GM19239 (cell line): ENCODE results near the gene PDE9A.

Source experiments
- DNase-seq: peaks from one replicate; pipeline ENCODE4 v3.0.0; 2011; ENCODE audit warnings: low spot score; ENCODE audit not compliant: insufficient read length
- FAIRE-seq: peaks from 2 replicates; lab custom pipeline; 2011; peaks lifted over from hg19 to GRCh38; lab: Jason Lieb, UNC

Gene PDE9A

GRCh38 chr21:42731264-42732032 is 78.0 kb downstream of the PDE9A start:
- FAIRE-seq (no peak), DNase-seq (no peak)

DNA sequence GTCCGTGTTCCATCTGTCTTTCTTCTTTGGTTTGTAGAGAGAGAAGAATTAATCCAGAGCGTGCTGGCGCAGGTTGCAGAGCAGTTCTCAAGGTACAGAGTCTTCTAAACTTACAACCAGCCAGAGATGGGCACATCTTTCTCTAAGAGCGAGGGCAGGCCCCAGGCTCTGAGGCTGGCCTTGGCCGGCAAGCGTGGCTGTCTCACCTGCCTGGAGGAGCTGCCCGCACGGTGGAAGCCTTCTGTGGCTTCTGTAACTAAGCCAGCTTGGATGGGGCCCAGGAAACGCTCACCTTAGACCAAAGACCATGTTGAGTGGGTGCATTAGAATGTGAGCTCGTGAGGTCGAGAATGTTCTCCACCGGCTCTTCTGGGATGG is 78.6 kb downstream of the PDE9A start:
- no peak for DNase-seq
- no peak for FAIRE-seq

DNA sequence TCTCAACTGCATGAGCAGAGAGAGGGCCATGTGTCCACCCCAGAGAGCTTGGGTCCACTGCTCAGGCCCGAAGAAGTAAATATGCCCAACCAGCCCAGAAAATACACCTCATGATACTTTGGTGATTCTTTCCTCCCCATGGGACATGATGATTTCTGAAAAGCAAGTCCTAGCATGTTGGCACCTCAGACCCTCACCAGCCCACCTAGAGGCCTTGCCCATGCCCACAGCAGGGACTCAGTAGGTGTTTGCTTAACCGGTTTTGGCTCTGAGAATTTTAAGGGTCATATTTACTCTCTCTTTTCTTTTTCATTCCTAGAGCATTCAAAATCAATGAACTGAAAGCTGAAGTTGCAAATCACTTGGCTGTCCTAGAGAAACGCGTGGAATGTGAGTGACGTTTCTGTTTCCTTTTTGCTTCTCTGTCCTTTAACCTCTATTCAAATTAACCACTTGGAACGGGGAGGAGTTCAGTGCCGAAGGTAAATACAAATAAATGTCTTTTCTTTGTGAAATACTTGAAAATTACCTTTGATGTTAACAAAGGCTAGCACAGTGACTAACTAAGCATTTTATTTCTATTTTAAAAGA is 79.7 kb downstream of the PDE9A start:
- FAIRE-seq, result no peak
- DNase-seq, result no peak

- no peak for DNase-seq
- FAIRE-seq, result no peak
These were observed 80.5 kb downstream of the PDE9A start for GRCh38 chr21:42733874-42734273.

DNA sequence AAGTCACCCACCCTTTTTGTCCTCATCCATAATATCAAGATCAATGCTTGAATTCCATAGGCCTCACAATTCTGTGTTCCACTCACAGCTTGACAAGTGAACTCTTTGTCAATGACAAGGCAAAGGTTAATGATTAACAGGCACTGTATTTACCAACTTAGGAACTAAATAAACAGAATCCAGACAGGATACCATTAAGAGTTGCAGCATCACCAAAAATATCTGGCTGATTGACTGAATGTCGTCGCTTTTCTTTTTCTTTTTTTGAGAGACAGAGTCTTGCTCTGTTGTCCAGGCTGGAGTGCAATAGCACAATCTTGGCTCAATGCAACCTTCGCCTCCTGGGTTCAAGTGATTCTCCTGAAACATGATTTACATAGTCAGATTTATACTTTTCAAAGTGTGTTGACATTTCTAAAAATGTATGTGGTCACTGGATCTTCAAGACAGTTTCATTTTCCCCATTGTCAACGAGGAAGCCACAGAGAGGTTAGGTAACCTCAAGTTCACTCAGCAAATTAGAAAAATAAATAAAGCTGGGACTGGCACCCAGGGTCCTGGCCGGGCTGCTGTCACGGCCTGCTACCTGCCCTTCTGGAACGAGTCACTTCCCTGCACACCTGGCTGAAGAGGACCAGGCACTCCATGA is 81.0 kb downstream of the PDE9A start:
- DNase-seq (no peak), FAIRE-seq (no peak)

DNA sequence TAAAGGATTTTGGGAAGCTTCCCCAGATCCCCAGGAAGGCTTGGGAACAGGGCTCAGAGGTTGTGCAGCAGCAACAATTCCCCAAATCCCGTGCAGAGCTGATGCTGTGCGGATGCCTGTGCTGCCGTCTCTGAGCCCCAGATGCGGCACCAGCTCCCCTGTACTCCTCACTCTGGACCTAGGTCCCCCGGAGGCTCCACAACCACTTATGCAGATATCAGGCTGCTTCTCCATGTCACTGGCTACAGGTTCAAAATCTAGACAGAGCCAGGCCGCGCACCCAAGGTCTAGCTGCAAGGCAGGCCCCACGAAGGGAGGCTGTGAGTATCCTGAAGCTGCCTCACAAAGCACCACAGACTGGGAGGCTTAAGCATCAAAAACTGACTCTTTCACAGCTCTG is 81.6 kb downstream of the PDE9A start:
- FAIRE-seq, result no peak
- no peak for DNase-seq

DNA sequence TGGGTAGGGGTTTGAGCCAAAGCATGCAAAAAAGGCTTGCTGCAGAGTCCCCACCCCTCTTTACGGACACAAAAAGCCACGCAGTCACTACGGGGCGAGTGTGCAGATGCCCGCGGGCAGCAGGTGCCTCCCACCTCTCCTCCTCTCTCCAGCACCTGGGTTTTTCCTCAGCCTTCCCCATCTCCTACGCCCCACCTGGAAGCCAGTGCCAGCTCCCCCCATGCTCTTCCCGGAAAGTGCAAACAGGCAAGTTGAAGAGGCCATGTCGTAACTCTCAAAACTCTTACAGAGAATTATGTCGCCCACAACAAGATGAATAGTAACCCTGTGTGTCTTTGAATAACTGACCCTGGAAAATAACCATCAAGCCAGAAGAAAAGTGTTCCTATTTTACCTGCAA is 82.5 kb downstream of the PDE9A start:
- no peak for DNase-seq
- no peak for FAIRE-seq

DNA sequence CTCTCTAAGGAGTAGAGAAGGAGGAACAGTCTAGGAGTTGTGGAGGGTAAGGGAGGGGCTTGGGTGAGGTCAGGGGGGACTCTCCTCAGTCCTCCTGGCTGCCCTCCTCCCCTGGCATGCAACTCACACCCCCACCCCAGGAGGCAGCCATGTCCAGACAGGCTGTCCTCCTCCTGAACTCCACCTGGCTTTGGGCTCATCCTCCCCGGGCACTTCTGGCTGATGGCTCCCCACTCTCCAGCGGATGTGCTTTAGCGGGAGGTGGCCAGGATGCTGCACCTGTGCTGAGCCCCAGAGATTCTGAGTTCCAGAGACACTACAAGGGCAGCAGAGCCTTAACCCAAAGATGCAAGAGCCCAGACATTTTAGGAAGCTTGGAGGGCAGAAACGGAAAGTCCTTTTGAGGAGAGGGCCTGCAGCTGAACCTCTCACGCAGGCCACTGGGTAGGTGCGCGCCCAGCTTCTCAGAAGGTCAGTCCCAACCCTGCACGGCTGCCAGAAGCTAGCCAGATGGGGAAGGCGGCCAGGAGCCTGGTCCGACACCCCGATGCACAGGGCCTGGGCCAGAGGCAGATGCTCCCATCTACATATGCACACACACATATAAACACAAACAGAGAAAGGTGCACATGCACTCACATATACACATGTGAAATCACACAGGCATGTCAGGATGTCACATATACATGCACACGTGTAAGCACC is 83.4 kb downstream of the PDE9A start:
- DNase-seq (no peak), FAIRE-seq (no peak)

DNA sequence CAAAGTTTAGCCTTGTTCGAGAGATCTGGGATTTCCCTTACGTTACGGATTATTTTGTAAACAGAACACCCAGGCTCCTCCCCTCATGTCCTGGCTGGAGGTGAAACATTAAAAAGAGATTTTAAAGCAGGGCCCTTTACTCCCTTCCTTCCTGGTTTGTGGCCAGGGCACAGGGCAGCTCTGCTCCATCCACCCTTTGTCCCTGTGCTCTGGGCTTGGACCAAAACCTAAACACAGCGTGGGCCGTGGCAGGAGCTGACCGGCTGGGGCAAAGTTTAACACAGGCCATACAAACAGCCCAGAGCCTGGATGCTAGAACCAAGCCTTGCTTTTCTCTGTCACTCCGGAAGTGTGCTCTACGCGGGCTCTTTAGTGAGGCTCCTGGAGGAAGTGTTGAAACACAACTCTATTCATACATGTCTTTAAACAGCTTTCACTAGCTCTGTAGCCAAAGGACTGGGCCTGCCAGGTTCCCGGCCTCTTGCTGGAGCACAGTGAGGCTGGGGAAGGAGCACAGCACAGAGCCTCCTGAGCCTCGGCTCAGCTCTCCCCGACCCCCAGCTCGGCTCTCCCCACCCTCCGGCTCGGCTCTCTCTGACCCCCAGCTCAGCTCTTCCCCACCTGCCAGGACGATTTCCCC is 84.7 kb downstream of the PDE9A start:
- DNase-seq, result no peak
- no peak for FAIRE-seq

GRCh38 chr21:42739061-42739931 is 85.9 kb downstream of the PDE9A start:
- FAIRE-seq, result no peak
- no peak for DNase-seq

- DNase-seq, result no peak
- FAIRE-seq, result no peak
These were observed 87.0 kb downstream of the PDE9A start for GRCh38 chr21:42740405-42740909.

GRCh38 chr21:42741066-42741465 is 87.6 kb downstream of the PDE9A start:
- FAIRE-seq (no peak), DNase-seq (no peak)

- FAIRE-seq, result no peak
- DNase-seq, result no peak
These were observed 91.4 kb downstream of the PDE9A start for GRCh38 chr21:42744520-42745445.

DNA sequence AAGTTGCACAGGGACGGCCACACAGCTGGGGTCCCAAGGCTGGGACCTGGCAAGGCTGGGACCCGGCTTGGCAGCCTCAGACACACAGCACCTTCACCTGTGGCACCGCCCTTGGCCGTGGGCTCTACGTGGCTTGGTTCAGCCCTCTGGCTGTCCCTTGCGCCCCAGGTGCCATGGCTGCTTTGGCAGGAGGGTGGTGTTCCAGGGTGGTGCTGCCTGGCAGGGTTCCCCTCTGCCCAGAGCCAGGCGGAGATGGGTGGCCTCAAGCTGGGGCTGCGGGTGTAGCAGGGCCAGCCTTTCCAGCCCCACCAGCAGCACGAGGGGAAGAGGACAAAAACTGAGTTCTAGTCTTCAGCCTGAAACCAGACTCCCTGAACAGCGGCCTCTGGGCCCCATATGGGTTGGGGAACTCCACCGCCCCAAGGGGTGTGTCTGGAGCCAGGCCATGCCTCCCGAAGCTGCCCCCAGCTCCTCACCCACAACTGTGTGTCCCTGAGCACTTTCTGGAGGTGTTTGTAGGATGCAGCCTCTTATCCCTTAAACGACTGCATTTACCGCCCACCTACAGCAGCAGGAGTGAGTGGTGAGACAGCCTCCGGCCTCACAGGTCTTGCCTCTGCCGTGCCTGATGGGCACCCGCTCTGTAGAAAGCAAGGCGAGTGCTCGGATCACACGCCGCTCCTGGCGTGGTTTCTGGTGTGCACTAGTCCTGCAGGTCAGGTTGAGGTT is 92.3 kb downstream of the PDE9A start:
- DNase-seq, result no peak
- FAIRE-seq, result no peak

GRCh38 chr21:42746240-42746592 is 92.8 kb downstream of the PDE9A start:
- no peak for DNase-seq
- FAIRE-seq, result no peak

GRCh38 chr21:42746593-42747275 is 93.3 kb downstream of the PDE9A start:
- no peak for FAIRE-seq

DNA sequence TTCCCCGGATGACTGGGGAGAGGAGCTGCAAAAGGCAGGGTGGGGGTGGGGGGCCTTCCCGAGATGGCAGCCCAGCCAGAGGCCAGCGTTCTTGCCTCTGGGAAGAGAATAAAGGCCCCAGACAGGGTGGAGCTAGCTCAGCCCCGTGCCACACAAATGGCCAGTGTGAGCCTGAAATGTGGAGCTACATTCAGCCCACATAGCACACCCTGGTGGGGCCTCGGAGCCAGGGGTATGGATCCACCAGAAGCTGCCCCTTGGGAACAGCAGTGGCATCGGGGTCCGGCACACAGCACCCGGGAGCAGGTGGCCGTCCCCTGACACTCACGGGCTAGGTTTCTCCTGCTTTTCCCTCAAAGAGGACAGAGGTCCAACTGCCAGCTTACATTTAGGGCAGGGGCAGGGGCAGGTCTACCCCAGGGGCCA is 93.9 kb downstream of the PDE9A start:
- FAIRE-seq (no peak), DNase-seq (no peak)

More at GRCh38 chr21:42746593-42747275, 93.3 kb downstream of the PDE9A start:
- no peak for DNase-seq
